ENCODE measurements around the gene KRTAP4-9. TPM values are rescaled to one million over a fixed set of nuclear protein-coding genes. Genes with fewer than 3 reads are reported as not detected.
"Not testable (repeated sequence)": the region's sequence is repeated elsewhere in the genome, so short reads cannot be mapped to it uniquely, and the experiment has no call there.

Gene KRTAP4-9
- total RNA-seq, 1 experiment from 2014 or later, result not detected

- H3K27me3 ChIP-seq (ENCODE audit: control insufficient read depth, insufficient read depth, low read length); H3K36me3 ChIP-seq (ENCODE audit: control insufficient read depth, insufficient read depth, low read length); ATAC-seq; H3K4me3 ChIP-seq (ENCODE audit: low read depth in 2 of 2, low read length in 2 of 2); DNase-seq (ENCODE audit: low read depth, low spot score); BruUV-seq (replicated peaks); H3K27ac ChIP-seq (ENCODE audit: low read length); H3K4me1 ChIP-seq (ENCODE audit: control insufficient read depth, insufficient read depth, low read length); CTCF ChIA-PET; H3K9me3 ChIP-seq (ENCODE audit: control insufficient read depth, insufficient read depth, low read depth, low read length); POLR2A ChIA-PET; intact Hi-C loops (cut with micrococcal nuclease; ENCODE audit: unreplicated experiment); in situ Hi-C loops (cut with HindIII; ENCODE audit: low pct_unique_long_range_greater_than_20kb, low sequenced_read_pairs): not testable (repeated sequence)
These were observed 12.7 kb downstream of the KRTAP4-9 start, which contains the start of gene KRTAP4-11 for GRCh38 chr17:41117846-41118386. KRTAP4-11 (minus strand) TSS chr17:41118373; CDS start chr17:41118315, 58 bp downstream.

- intact Hi-C loops (cut with micrococcal nuclease; ENCODE audit: unreplicated experiment), result no loop called here
- no TSS peak for BruUV-seq (replicated peaks)
- no peak for TF ChIP-seq TCF7L2 (IDR thresholded peaks at IDR 0.05; ENCODE audit: low read depth, low read length)
- TF ChIP-seq POLR2AphosphoS5 (IDR thresholded peaks at IDR 0.05; ENCODE audit: low read depth, low read length), result no peak
- TF ChIP-seq CTCF (IDR thresholded peaks at IDR 0.05), result no peak
- no peak for TF ChIP-seq REST (IDR thresholded peaks at IDR 0.05; ENCODE audit: insufficient read depth in 1 of 2, low read depth in 2 of 2, low read length in 1 of 2)
- TF ChIP-seq SIN3A (IDR thresholded peaks at IDR 0.05; ENCODE audit: borderline replicate concordance, insufficient read depth, low read depth, low read length), result no peak
- Histone ChIP-seq H3K36me3 (ENCODE audit: control insufficient read depth, insufficient read depth, low read length) (no peaks in the 10 kb centered on the region), H3K9me3 (ENCODE audit: control insufficient read depth, insufficient read depth, low read depth, low read length) (no peaks in the 10 kb centered on the region), H3K27me3 (ENCODE audit: control insufficient read depth, insufficient read depth, low read length) (no peaks in the 10 kb centered on the region), H3K4me3 (ENCODE audit: low read depth in 2 of 2, low read length in 2 of 2) (no peak overlapping the region), H3K4me1 (ENCODE audit: control insufficient read depth, insufficient read depth, low read length) (no peaks in the 10 kb centered on the region), H3K27ac (ENCODE audit: low read length) (no peak overlapping the region)
- CTCF ChIA-PET, result no interaction called here
- ATAC-seq, result no peak
- in situ Hi-C loops (cut with HindIII; ENCODE audit: low pct_unique_long_range_greater_than_20kb, low sequenced_read_pairs), result no loop called here
- DNase-seq (ENCODE audit: low read depth, low spot score), result no peak
- POLR2A ChIA-PET, result no interaction called here
These were observed 13.5 kb downstream of the KRTAP4-9 start for GRCh38 chr17:41118721-41119120.

- H3K4me3 ChIP-seq (ENCODE audit: low read depth in 2 of 2, low read length in 2 of 2); intact Hi-C loops (cut with micrococcal nuclease; ENCODE audit: unreplicated experiment); H3K27me3 ChIP-seq (ENCODE audit: control insufficient read depth, insufficient read depth, low read length); DNase-seq (ENCODE audit: low read depth, low spot score); H3K36me3 ChIP-seq (ENCODE audit: control insufficient read depth, insufficient read depth, low read length); BruUV-seq (replicated peaks); CTCF ChIA-PET; POLR2A ChIA-PET; in situ Hi-C loops (cut with HindIII; ENCODE audit: low pct_unique_long_range_greater_than_20kb, low sequenced_read_pairs); H3K4me1 ChIP-seq (ENCODE audit: control insufficient read depth, insufficient read depth, low read length); H3K27ac ChIP-seq (ENCODE audit: low read length); H3K9me3 ChIP-seq (ENCODE audit: control insufficient read depth, insufficient read depth, low read depth, low read length): not testable (repeated sequence)
- 0 out of 2 replicates have a peak, but pooled peaks have one; percentile 48 for ATAC-seq
These were observed 14.8 kb downstream of the KRTAP4-9 start for GRCh38 chr17:41119696-41120690.
